ENCODE measurements around the gene NEURL4.

NEURL4 gene

DNA sequence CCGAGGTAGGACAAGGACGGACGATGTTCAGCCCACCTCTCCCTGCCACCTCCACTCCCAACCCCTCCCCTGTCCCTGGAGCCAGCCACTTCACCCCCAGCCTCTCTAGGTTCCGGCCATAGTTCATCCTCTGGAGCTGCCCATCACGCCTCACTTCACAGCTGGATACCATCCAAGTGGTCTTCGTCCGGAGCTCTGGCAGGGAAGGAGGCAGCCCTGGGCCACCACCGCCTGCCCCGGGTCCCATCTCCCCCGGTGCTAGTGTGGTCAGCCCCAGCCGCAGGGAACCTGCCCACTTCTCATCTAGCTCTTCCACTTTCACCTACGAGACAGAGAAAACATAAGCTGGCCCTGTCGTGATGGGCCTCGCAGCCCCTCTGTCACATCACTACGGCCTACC, 7.7 kb downstream of the NEURL4 start:
- DNase-seq = no peak

DNA sequence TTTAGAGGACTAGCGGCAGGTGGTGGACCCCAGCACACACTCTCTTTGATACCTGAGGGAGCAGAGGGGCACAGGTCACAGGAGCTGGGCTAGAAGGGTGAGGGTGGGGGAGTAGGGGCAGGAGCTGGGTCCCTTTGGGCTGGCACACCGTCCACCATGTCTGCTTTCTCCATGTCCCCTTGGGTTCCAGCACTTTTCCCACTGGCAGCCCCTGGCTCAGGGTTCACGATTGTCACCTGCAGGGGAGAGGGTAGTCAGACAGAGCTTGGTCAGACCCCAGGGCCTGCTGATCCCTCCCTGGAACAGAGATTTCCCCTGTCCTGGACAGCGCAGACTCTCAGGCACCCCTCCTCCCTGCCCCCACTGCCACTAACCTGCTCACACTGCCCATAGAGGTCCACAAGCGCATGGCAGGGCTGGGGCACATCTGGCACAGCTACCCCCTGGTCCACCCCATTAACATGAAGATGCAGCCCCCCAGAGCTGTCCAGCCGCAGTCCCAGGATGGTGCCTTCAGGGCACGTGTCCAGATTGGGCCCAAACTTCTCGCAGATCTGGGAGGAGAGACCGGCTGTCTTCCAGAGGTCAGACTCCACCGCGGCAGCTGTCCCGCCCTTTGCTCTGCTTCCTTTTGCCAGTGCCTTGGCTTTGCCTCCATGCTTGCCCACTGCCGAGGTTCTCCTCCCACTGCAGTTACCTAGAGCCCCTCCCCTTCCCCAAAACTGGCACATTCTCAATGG, 10.8 kb downstream of the NEURL4 start:
- no peak for DNase-seq

DNA sequence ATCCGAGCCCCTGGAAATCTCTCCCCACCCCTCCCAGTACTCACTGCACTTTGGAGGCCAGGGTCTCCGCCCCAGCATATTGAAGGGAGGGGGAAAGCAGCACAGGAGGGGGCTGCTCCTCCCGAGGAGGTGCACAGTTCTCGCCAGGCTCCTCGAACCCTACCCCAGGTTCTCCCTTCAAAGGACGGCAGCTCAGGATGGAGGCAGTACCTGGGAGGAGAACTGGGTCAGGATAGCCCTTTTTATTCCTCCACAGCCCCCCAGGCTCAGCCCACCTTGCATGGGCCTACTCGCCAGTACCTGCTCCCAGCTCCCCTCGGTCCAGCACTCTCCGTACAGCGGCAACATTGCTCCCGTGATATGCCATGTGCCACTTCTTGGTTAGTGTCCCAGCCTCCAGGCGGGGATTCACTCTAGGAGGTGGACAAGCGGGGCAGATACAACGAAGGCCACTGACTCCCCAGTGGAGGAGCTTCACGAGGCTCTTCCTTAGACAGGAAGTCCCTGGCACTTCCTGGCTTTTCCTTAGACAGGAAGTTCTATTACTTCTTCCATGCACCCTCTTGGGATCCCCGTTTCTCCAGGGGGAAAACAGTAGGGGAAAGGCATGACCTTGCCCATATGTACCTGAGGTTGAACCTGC, 11.9 kb downstream of the NEURL4 start:
- no peak for DNase-seq

DNA sequence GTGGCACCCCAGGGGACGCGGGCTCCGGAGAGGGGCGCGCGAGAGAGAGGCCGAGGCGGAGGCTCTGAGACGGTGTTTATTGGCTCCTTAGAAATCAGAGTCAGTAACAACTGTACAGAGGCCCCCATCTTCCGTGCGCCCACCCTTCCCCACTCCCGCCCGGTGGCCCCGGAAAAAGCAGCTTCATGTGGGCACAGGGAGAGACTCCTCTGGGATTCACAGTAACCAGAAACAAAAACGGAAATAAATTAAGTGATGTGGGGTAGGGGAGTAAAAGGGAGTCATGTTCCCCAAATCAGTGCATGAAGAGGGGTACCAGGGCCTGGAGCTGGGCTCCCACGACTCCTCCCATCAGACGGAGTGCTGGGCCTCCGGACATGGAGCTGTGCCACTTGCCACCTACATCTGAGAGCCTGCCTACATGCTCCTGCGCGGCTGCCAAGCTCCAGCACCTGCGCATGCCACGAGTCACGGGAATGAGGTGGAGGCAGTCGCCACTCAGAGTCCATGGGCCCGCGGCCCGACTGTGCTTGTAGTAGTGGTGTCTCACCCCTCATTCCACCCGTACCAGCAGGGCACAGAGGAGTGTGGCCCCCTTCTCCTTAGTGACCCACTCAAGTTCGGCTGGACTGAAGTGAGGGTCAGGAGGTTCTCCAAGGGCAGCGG, 13.4 kb downstream of the NEURL4 start:
- no peak for DNase-seq

DNA sequence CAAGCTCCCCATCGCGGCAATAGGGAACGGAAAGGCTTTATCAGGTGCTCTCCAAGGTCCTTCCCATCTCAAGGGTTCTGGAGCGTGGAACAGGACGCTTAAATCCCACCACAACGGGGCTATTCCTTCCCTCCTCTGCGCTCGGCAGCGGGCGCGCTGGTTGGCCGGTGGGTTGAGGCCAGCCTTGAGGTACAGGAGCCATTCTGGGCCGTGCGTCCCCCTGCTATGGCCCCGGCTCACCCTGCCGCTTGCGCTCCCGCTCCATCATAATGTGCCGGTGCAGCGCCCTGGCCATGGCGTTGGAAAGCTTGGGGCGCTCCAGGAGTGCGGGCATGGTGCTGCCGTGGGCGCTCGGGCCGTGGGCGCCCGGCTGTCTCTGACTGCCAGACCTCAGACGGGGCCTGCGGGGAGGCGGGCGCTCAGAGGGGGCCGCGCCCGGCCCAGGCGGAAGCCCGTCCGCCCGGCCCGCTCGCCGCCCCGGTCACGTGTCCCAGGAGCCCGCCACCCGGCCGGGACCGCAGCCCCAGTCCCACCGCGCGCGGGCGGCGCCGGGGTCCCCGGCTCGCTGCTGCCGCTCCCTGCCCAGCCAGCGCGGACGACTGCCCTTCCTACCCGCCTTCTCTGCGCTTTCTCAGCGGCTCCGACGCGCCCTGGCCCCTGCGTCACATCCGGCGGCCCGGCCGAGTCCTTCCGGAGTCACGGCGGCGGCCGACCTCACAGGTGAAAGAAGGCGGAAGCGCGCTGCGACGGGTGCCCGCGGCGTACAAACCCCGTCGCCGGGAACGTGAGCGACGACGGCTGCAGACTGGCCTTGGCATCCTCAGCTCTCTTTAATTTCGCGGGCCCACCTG, 14.2 kb downstream of the NEURL4 start, which contains the start of gene GPS2:
GPS2 (minus strand) TSS at position 642 of the 851 bp plus-strand sequence; CDS start at position 334, 308 bp downstream.
- peak; percentile 94 for DNase-seq

DNA sequence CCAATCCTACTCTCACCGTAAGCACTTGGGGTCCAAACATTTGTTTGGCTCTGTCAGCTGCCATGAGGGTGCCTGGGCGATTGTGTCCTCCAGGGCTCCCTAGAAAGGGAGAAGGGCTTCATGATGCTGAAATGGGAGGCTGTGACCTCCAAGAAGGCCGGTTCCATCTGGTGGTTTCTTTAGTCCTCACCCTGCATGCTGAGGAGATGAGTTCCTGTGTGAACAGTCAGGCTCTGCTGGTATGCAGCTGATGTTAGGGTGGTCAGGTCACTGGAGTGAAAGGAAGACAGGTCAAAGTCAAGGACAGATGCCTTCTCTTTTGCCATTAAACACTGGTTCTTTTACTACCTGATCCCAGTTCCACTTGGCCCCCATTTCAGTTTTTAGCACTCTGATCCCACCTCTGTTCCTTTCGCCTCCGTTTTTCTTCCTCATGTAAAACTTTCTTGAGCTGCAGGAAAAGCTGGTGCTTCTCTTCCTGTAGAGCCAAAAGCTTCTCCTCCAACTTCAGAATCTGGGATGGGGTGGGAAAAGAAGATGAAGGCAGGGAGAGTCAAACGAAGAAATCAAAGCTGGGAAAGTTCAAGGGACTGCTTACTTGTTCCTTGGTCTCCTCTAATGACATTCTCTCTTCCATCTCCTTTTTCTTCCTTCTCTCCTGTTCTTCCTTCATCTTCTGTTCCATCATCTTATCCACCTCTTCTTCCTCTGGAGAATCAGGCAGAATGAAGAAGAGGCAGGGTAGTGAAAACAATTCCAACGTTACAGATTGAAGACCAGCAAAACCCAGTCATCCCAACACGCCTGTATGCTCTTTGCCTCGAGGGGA, 15.0 kb downstream of the NEURL4 start:
- peak; percentile 26 for DNase-seq

DNA sequence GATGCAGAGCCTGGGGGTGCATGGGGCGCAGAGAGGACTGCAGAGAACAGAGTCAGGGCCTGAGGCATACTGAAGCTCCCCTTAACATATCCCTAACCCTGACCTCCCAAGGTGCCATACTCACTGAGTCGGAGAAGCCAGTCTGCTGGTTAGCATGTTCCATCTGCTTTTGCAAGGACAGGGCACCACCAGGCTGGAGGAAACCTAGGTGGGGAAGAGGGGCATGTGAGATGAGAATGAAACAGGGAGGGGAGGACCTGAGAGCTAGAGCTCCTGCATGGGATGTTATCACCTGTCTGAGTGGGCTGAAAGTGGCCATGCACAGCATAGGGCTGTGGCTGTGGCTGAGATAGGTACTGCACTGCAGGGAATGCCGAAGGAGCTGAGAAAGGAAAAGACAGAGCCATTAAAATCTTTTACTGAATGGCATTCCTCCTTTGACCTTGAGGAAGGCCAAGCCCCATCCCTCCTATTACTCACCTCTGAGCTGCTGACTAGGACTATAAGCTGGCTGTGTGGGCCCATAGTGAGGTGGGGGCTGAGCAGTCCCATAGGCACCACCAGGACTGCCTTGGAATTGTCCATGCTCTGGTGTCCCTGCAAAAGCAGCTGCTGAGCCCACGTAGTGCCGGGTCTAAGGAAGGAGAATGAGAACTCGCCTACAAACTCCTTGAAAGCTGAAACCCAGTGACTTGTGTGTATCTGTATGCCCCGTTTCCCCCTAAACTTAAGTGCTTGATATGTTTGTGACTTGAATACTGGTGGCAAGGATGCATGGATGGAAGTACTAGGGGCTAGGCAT, 15.8 kb downstream of the NEURL4 start:
- peak; percentile 39 for DNase-seq

DNA sequence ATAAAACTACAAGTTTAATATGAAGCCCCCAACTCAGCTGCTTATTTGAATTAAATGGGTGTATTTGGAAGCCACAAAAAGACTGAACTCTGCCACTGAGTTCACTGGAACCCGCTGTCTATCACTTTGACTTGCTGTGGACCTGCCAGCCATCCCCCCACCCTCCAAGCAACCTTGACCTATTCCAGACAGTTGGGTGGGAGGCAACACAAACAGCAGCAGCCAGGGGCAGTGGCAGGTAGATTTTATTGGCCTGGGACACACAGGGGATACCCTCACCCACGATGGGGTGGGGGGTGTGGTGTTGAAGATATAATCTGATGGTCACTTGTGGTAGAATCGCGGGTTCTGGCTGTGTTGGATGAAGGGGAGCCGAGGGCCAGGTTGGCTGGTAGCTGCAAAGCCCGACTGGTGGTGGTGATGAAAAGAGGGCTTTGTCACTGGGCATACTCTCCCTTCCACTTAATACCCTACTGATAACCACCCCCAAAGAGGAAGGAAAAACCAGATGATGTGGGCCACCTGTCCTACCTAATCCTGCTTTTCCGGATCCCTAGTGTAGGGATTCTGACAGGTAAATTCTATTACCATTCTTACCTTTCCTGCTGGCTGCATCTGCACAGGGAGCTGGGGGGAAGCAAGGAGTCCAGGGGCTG, 16.6 kb downstream of the NEURL4 start:
- peak; percentile 13 for DNase-seq

DNA sequence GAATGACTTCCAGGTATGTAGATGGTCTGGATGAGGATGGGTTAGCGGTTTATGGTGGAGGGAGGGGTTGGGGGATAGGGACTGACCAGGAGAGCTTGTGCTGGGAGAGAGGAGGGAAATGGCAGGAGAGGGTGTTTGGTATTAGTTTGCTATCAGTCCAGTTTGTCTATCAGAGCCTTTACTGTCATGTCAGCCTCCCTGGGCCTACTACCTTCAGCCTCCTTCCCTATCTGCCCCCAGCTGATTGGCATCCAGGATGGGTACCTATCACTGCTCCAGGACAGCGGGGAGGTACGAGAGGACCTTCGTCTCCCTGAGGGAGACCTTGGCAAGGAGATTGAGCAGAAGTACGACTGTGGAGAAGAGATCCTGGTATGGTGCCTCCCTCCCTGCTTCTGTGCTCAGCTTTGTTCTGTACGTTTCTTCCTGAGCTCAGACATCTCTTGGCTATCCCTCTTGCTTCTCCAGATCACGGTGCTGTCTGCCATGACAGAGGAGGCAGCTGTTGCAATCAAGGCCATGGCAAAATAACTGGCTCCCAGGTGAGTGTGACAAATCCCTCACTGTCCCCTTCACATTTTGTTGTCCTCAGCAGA, 17.9 kb downstream of the NEURL4 start:
- DNase-seq = no peak

DNA sequence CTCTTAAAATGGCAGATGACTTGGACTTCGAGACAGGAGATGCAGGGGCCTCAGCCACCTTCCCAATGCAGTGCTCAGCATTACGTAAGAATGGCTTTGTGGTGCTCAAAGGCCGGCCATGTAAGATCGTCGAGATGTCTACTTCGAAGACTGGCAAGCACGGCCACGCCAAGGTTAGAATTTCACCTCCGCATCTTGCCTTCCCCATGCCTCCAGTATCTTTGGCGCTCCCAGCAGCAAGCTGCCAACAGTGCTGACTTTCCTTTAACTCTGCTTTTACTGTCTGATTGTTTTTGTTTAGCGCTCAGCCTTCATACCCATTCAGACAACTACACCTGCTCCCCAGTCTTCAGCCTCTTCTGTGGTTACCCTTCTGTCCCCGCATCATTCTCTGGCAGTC, 19.5 kb downstream of the NEURL4 start:
- peak; percentile 9 for DNase-seq

DNA sequence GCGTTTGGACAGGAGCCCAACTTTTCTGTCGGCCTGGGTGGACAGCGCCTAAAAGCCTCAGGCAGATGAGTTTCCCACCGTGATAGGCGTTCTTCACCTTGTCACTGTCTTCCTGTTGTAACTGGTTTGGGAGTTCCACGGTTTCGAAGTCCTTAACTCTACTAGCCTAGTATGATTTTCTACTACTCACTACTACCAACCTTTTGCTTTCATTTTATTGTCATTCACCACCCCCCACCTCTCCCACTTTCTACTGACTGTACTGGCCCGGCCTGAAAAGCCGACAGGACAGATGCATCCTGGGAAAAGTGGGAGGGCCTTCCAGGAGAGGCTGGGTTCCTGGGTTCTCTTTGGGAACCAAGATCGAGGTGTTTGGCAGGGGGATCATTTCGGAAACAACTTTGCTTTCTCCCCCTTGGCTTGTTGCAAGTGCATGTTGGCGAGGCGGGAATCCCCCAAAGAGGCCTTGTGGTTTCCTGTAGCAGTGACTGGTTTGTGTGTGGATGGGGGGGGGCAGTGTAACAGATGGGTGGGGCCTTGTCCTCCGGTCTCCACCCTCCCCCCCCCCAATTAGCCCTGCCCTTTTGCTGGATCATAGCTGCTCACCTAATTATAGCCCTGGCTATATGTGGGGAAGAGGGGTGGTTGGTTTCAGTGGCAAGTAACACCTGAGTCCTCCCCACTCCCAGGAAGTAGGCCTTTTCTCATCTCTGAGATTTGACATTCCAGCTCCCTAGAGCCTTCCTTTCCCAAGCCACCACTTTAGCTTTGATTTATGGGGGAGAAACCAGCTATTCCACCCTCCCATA, 20.3 kb downstream of the NEURL4 start:
- peak; percentile 95 for DNase-seq

DNA sequence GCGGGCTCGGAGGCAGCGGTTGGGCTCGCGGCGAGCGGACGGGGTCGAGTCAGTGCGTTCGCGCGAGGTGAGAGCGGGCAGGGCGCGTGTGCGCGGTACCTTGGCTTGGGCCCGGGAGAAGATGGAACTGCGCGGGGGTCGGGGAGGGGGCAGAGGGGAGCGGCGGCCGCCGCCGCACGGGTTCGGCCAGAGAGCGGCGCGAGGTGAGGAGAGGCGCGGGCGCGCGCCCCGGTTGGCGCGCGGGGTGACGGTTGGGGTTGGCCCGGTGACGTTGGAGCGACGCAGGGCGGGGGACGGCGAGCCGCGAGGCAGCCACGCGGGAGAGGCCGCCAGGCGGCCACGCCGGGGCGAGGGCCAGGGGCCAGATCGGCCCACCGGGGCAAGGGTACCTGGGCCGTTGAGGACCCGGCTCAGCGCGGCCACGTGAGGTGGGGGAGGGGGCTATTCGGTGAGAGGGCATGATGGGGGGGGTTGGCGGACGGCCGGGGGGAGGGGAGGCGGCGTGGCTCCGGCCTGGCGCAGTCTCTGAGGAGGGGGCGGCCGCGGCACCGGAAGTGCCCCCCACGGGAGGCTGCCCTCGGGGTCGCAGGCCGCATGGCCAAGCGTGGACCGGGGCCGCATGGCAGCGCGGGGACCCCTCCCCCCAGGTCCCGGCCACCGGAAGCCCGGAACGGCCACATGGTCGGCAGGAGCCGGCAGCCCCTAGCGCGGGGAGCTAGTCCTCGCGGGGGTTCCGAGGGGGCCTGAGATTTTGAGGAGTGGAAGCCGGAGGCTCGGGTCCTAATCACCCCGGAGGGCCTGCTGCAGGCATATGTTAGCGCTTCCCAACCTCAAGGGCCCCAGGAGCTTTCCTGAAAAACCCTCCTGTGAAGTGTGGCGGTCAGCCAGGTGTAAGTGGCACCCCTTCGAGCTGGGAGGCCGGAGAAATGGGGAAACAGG, 21.2 kb downstream of the NEURL4 start:
- DNase-seq = peak; percentile 62

DNA sequence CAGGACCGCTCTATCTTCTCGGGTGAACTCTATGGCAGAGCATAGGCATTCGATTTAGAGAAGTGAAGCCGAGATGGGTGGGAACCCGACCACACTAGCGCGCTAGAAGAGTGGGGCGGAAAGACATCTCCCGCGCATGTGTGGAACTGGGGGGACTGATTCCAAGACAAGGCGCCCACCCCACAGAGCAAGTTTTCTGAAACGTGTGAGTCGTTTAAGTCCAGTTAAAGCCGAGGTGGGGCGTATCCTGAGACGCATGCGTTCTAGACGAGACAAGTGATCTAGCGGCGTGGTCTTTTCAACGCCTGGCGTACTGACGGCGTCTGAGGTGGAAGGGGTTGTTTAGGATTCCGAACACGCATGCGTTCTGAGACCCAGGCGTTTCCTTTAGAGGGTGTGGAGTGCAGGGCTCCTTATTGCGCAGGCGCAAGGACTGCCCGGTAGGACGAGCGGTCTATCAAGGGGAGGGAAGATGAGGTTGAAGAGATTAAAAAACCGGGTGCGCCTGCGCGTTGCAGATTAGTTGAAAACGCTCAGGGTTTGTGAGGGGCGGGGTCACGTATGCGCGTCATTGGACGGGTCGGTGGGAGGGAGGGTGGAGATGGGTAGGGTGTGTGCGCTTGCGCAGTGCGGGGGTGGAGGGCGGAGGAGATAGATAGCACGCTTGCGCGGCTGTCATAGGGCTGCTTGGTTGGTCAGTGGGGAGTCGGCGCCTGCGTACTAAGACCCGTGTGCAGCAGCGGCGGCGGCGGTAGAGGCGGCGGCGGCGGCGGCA, 22.0 kb downstream of the NEURL4 start, which contains the start of gene EIF5A:
EIF5A (plus strand) TSS at position 718 of the 775 bp plus-strand sequence. CDS start 2,008 bp downstream, outside the sequence.
- peak; percentile 100 for DNase-seq

DNA sequence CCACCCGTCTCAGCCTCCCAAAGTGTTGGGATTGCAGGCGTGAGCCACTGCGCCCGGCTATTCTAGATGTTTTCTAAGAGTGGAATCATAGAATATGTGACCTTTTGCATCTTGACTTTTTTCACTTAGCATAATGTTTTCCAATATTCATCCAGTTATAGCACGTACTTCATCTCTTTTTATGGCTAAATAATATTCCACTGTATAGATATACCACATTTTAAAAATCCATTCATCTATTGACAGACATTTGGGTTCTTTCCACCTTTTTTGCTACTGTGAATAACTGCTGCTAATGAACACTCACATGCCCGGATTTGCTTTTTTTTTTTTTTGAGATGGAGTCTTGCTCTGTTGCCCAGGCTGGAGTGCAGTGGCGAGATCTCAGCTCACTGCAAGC, 25.0 kb downstream of the NEURL4 start:
- no peak for DNase-seq

DNA sequence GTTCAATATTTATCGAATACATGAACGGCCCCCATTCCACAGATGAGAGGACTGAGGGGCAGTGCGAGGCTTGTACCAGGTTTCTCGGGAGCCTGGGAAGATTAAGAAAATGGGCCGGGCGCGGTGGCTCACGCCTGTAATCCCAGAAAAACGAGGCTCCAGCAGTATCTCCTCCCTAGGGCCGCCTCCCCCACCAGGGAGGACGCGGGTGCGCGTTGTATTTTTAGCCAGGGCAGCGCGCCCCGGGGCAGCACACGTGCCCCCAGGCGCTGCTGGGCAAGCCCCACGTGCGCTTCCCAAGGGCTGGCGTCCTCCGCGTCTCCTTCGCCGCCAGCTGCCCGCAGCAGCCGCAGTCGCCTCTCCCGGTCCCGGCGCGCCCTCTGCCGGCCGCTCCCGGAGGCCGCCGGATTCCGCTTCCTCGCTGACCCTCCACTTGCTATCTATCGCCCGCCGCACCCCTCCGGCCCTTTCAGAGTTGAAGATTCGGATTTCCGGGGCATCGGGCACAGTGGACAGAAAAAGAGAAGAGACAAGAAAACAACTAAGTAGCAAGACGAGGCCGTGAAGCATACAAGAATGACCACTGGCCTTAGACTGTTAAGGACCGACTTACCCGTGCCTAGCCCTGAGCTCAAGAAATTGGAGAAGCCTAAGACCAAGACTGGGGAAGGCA, 32.8 kb downstream of the NEURL4 start:
- peak; percentile 71 for DNase-seq

Measured in CD4-positive, alpha-beta T cell treated with Interleukin-10 for 1 hour (primary cell).